ENCODE results near the gene CCBE1. TPM values are rescaled to one million over a fixed set of nuclear protein-coding genes. Genes with fewer than 3 reads are reported as not detected.

CCBE1 gene
- total RNA-seq, 4 donors from 2014 or later = 0.18 to 2.8 (median 1.6) TPM

- H3K4me1 ChIP-seq = no peaks in the 10 kb centered on the region
- H3K27me3 ChIP-seq = no peaks in the 10 kb centered on the region
- TF ChIP-seq CTCF (IDR thresholded peaks at IDR 0.05) (no peak), POLR2A (IDR thresholded peaks at IDR 0.05) (no peak)
- H3K27ac ChIP-seq = no peak overlapping the region
- no peaks in the 10 kb centered on the region for H3K9me3 ChIP-seq
- no peak for DNase-seq
- no peaks in the 10 kb centered on the region for H3K36me3 ChIP-seq
- no peak overlapping the region for H3K4me3 ChIP-seq
Measured at GRCh38 chr18:59488899-59489298, 208.3 kb downstream of the CCBE1 start.

GRCh38 chr18:59485382-59485781, 211.8 kb downstream of the CCBE1 start:
- H3K27me3 ChIP-seq = no peaks in the 10 kb centered on the region
- no peak overlapping the region for H3K27ac ChIP-seq
- no peaks in the 10 kb centered on the region for H3K36me3 ChIP-seq
- DNase-seq = no peak
- H3K9me3 ChIP-seq = no peaks in the 10 kb centered on the region
- no peak overlapping the region for H3K4me3 ChIP-seq
- TF ChIP-seq CTCF (IDR thresholded peaks at IDR 0.05) (no peak), POLR2A (IDR thresholded peaks at IDR 0.05) (no peak)
- no peaks in the 10 kb centered on the region for H3K4me1 ChIP-seq

- Histone ChIP-seq H3K4me1 (no peaks in the 10 kb centered on the region), H3K27me3 (no peaks in the 10 kb centered on the region), H3K36me3 (no peaks in the 10 kb centered on the region), H3K4me3 (no peak overlapping the region), H3K9me3 (no peaks in the 10 kb centered on the region), H3K27ac (no peak overlapping the region)
- TF ChIP-seq POLR2A (IDR thresholded peaks at IDR 0.05) = no peak
- DNase-seq = no peak
Measured at GRCh38 chr18:59484561-59485328, 212.5 kb downstream of the CCBE1 start.

GRCh38 chr18:59484131-59484530, 213.1 kb downstream of the CCBE1 start:
- Histone ChIP-seq H3K27me3 (no peaks in the 10 kb centered on the region), H3K9me3 (no peaks in the 10 kb centered on the region), H3K36me3 (no peaks in the 10 kb centered on the region), H3K4me3 (no peak overlapping the region), H3K27ac (no peak overlapping the region), H3K4me1 (no peaks in the 10 kb centered on the region)
- no peak for DNase-seq
- no peak for TF ChIP-seq POLR2A (IDR thresholded peaks at IDR 0.05)
- no peak for TF ChIP-seq CTCF (IDR thresholded peaks at IDR 0.05)

- Histone ChIP-seq H3K4me3 (no peak overlapping the region), H3K27me3 (no peaks in the 10 kb centered on the region), H3K36me3 (no peaks in the 10 kb centered on the region), H3K4me1 (no peaks in the 10 kb centered on the region), H3K27ac (no peak overlapping the region), H3K9me3 (no peaks in the 10 kb centered on the region)
- TF ChIP-seq CTCF (IDR thresholded peaks at IDR 0.05) (no peak), POLR2A (IDR thresholded peaks at IDR 0.05) (no peak)
- no peak for DNase-seq
Measured at GRCh38 chr18:59481436-59481835, 215.8 kb downstream of the CCBE1 start.

- no peaks in the 10 kb centered on the region for H3K36me3 ChIP-seq
- no peak for DNase-seq
- no peaks in the 10 kb centered on the region for H3K27me3 ChIP-seq
- no peak for TF ChIP-seq CTCF (IDR thresholded peaks at IDR 0.05)
- TF ChIP-seq POLR2A (IDR thresholded peaks at IDR 0.05) = no peak
- H3K9me3 ChIP-seq = no peaks in the 10 kb centered on the region
- no peak overlapping the region for H3K4me3 ChIP-seq
- no peak overlapping the region for H3K27ac ChIP-seq
- H3K4me1 ChIP-seq = no peaks in the 10 kb centered on the region
Measured at GRCh38 chr18:59479776-59480175, 217.4 kb downstream of the CCBE1 start.
